Fibroblast of lung (primary cell): ENCODE results near the gene GRAMD2B.

Experiments
- CTCF ChIP-seq, 2 donors: IDR thresholded peaks in 1 of 2; conservative IDR thresholded peaks in 1 of 2; 1 replicate in 1 of 2; 2 replicates in 1 of 2; pipeline ENCODE4 v1.5.1; 2011 to 2012; ENCODE audit warnings: low read length in 2 of 2, control low read depth in 1 of 2, inconsistent platforms in 1 of 2, low read depth in 1 of 2, mild to moderate bottlenecking in 1 of 2
- EZH2 ChIP-seq: IDR thresholded peaks from 2 replicates; pipeline ENCODE4 v1.5.1; 2012; ENCODE audit warnings: low read length, control low read depth, mild to moderate bottlenecking; ENCODE audit errors: missing control alignments

GRCh38 chr5:126413856-126414255 is 9.4 kb upstream of the GRAMD2B start:
- TF ChIP-seq CTCF (conservative IDR thresholded peaks at IDR 0.05 in 1 of 2, IDR thresholded peaks at IDR 0.05 in 1 of 2; ENCODE audit: low read depth in 1 of 2, low read length in 2 of 2) (no peak), EZH2 (no peak)
